HL-60 (cell line): ENCODE data around the gene ZBTB12.

Source experiments
- DNase-seq, 2 experiments: peaks; one replicate each; pipeline ENCODE4 v3.0.0-alpha.2; 2010 to 2020; ENCODE audit warnings: low read depth in 1 of 2, low spot score in 1 of 2
- H3K27ac ChIP-seq: fragments of 250-450 bp; sonication (Bioruptor Pico); replicated peaks from 2 replicates; pipeline ENCODE4 v1.5.1; 2020; ENCODE audit warnings: mild to moderate bottlenecking, moderate library complexity
- H3K27me3 ChIP-seq: fragments of 250-450 bp; sonication (Bioruptor Pico); 2 replicates; pipeline ENCODE4 v1.5.1; 2021; ENCODE audit warnings: mild to moderate bottlenecking, moderate library complexity; ENCODE audit not compliant: insufficient read depth, poor library complexity, severe bottlenecking
- H3K4me3 ChIP-seq: replicated peaks from 2 replicates; pipeline ENCODE4 v1.5.1; 2011; ENCODE audit warnings: mild to moderate bottlenecking, control low read depth, low read length; ENCODE audit not compliant: insufficient read depth
- CTCF ChIP-seq: IDR thresholded peaks from one replicate; pipeline ENCODE4 v1.5.1; 2011; ENCODE audit warnings: low read length, control low read depth, inconsistent platforms; ENCODE audit not compliant: insufficient read depth
- GABPA ChIP-seq: IDR thresholded peaks from 2 replicates; pipeline ENCODE4 v1.6.1; 2012; ENCODE audit warnings: low read depth
- POLR2AphosphoS5 ChIP-seq: IDR thresholded peaks from 2 replicates; pipeline ENCODE4 v1.6.1; 2012; ENCODE audit warnings: low read depth
- REST ChIP-seq: IDR thresholded peaks from 2 replicates; pipeline ENCODE4 v1.6.1; 2012; ENCODE audit warnings: low read depth; ENCODE audit not compliant: insufficient replicate concordance
- SPI1 ChIP-seq: IDR thresholded peaks from 2 replicates; pipeline ENCODE4 v1.6.1; 2012; ENCODE audit warnings: low read depth, mild to moderate bottlenecking, borderline replicate concordance

ZBTB12 gene

GRCh38 chr6:31899882-31900722 is 1.8 kb downstream of the ZBTB12 start:
- Histone ChIP-seq H3K27me3 (no peaks in the 10 kb centered on the region), H3K27ac (peak overlapping the region; percentile 57), H3K4me3 (no peak overlapping the region)
- peak; percentile 41 to 82 for DNase-seq
- no peak for TF ChIP-seq SPI1
- TF ChIP-seq REST: no peak
- TF ChIP-seq CTCF: no peak
- no peak for TF ChIP-seq GABPA
- TF ChIP-seq POLR2AphosphoS5: peak; percentile 89

- TF ChIP-seq SPI1 (peak; percentile 83), CTCF (no peak), POLR2AphosphoS5 (no peak), GABPA (no peak), REST (no peak)
- Histone ChIP-seq H3K27me3 (no peaks in the 10 kb centered on the region), H3K27ac (peak overlapping the region; percentile 57), H3K4me3 (no peak overlapping the region)
- DNase-seq: peak; percentile 23 to 53
These were observed 2.7 kb downstream of the ZBTB12 start for GRCh38 chr6:31899215-31899614.

- H3K27me3 ChIP-seq: no peaks in the 10 kb centered on the region
- TF ChIP-seq GABPA (no peak), REST (no peak), SPI1 (no peak), CTCF (no peak), POLR2AphosphoS5 (no peak)
- peak overlapping the region; percentile 74 for H3K27ac ChIP-seq
- H3K4me3 ChIP-seq: peak overlapping the region; percentile 78
- DNase-seq: peak in 1 of 2 experiments; percentile 36
These were observed 3.4 kb downstream of the ZBTB12 start for GRCh38 chr6:31898383-31899011.
